PC-9 (cell line): ENCODE measurements around the gene SULT1B1. TPM values are rescaled to one million over a fixed set of nuclear protein-coding genes. Genes with fewer than 3 reads are reported as not detected.
A peak's percentile ranks its signal among the peaks of the same experiment; 100 is the strongest.

Experiments used
- Bru-seq: library from RNA; stranded (reverse); fragments of 400-500 nt; gene quantifications from one replicate; lab custom pipeline; 2021; lab: Mats Ljungman, UMichigan
- BruChase-seq, 2 experiments: library from RNA; stranded (reverse); fragments of 400-500 nt; gene quantifications; one replicate each; lab custom pipeline; 2021; lab: Mats Ljungman, UMichigan
- BruUV-seq: library from RNA; stranded (reverse); fragments of 400-500 nt; replicated peaks from 2 replicates; lab custom pipeline; 2021; lab: Mats Ljungman, UMichigan
- CTCF ChIA-PET: fragments of 300-600 bp; sonication (Branson Sonifier 250); formaldehyde crosslinking; loops from one replicate; lab custom pipeline; 2022; ENCODE audit warnings: antibody characterized with exemption; lab: Charles Lee
- POLR2A ChIA-PET: fragments of 300-600 bp; sonication (Branson Sonifier 250); formaldehyde crosslinking; loops from one replicate; lab custom pipeline; 2022; ENCODE audit warnings: antibody characterized with exemption; ENCODE audit not compliant: unreplicated experiment; lab: Charles Lee
- DNase-seq, 2 experiments: peaks; one replicate each; pipeline versions ENCODE4 v3.0.0 to v3.0.0-alpha.2; 2015 to 2022; ENCODE audit warnings: mixed read lengths in 1 of 2
- H2AFZ ChIP-seq: fragments of 200-600 bp; sonication (generic); 2 replicates; pipeline ENCODE4 v1.8.1; 2017; ENCODE audit warnings: antibody characterized with exemption
- H3F3A ChIP-seq: fragments of 200-600 bp; sonication (generic); 2 replicates; pipeline ENCODE4 v1.8.1; 2017; ENCODE audit warnings: antibody characterized with exemption, mild to moderate bottlenecking, low read depth; ENCODE audit not compliant: insufficient read depth
- H3K27ac ChIP-seq: fragments of 200-600 bp; sonication (generic); 2 replicates; pipeline ENCODE4 v1.6.1; 2016; ENCODE audit warnings: mixed run types
- H3K27me3 ChIP-seq: fragments of 200-600 bp; sonication (generic); 2 replicates; pipeline ENCODE4 v1.6.1; 2016; ENCODE audit warnings: low read depth, mixed run types; ENCODE audit not compliant: insufficient read depth
- H3K36me3 ChIP-seq: fragments of 200-600 bp; sonication (generic); 2 replicates; pipeline ENCODE4 v1.6.1; 2016; ENCODE audit warnings: low read depth, mixed run types
- H3K4me1 ChIP-seq: fragments of 200-600 bp; sonication (generic); replicated peaks from 2 replicates; pipeline ENCODE4 v1.6.1; 2016; ENCODE audit warnings: mixed run types; ENCODE audit not compliant: insufficient read depth
- H3K4me2 ChIP-seq: fragments of 200-600 bp; sonication (generic); 2 replicates; pipeline ENCODE4 v1.6.1; 2017; ENCODE audit warnings: mixed run types
- H3K4me3 ChIP-seq: fragments of 200-600 bp; sonication (generic); 2 replicates; pipeline ENCODE4 v1.6.1; 2016; ENCODE audit warnings: mixed run types
- H3K79me2 ChIP-seq: fragments of 200-600 bp; sonication (generic); 2 replicates; pipeline ENCODE4 v1.6.1; 2017; ENCODE audit warnings: low read depth, mixed run types
- H3K9me2 ChIP-seq: fragments of 200-600 bp; sonication (generic); 2 replicates; pipeline ENCODE4 v1.8.1; 2017; ENCODE audit warnings: mild to moderate bottlenecking; ENCODE audit not compliant: insufficient read depth
- H3K9me3 ChIP-seq: fragments of 200-600 bp; sonication (generic); 2 replicates; pipeline ENCODE4 v1.8.1; 2016; ENCODE audit warnings: low read depth; ENCODE audit not compliant: insufficient read depth
- H4K20me1 ChIP-seq: fragments of 200-600 bp; sonication (generic); 2 replicates; pipeline ENCODE4 v1.8.1; 2017; ENCODE audit not compliant: insufficient read depth
- CTCF ChIP-seq: fragments of 200-600 bp; sonication (generic); conservative IDR thresholded peaks from 2 replicates; pipeline ENCODE4 v1.6.1; 2017; ENCODE audit warnings: mixed run types, antibody characterized with exemption, mild to moderate bottlenecking, moderate library complexity
- EZH2 ChIP-seq: fragments of 200-600 bp; sonication (generic); IDR thresholded peaks from 2 replicates; pipeline ENCODE4 v1.8.0; 2017; ENCODE audit warnings: antibody characterized with exemption, low read depth
- intact Hi-C: fragments of 100-400 bp; cut with micrococcal nuclease; formaldehyde crosslinking; loops from one replicate; pipeline ENCODE4 v1.10.0; 2022; ENCODE audit not compliant: unreplicated experiment
- long read RNA-seq: library from polyadenylated mRNA; stranded (forward); transcript quantifications from one replicate; pipeline ENCODE4 v2.0.0, GENCODE V29; 2022
- total RNA-seq: library from RNA; stranded (reverse); gene quantifications from 2 replicates; pipeline ENCODE4 v1.2.3, GENCODE V29; 2021

The SULT1B1 gene
- 0.24 and 0.25 TPM in 2 replicates for total RNA-seq
- Bru-seq, nascent RNA: percentile 15 among the genes with signal in this experiment
- BruChase-seq, experiment 1, labeled RNA remaining after a 2-hour chase: percentile 19 among the genes with signal in this experiment
- BruChase-seq, experiment 2, labeled RNA remaining after a 6-hour chase: percentile 28 among the genes with signal in this experiment
- long read RNA-seq: 0 reads

GRCh38 chr4:69760455-69760854, at the start of gene SULT1B1:
Gene SULT1B1, minus strand, starts transcription at chr4:69760620. Its CDS starts 5,403 bp downstream, at chr4:69755217.
- no peaks in the 10 kb centered on the region for H3K36me3 ChIP-seq
- no peaks in the 10 kb centered on the region for H3F3A ChIP-seq
- H3K27ac ChIP-seq: no peak within 1 kb of the TSS
- no peaks in the 10 kb centered on the region for H3K9me3 ChIP-seq
- H4K20me1 ChIP-seq: no peaks in the 10 kb centered on the region
- H3K27me3 ChIP-seq: no peaks in the 10 kb centered on the region
- TF ChIP-seq EZH2 (no peak), CTCF (no peak)
- POLR2A ChIA-PET: no interaction called here
- H2AFZ ChIP-seq: no peak within 1 kb of the TSS
- no peaks in the 10 kb centered on the region for H3K4me1 ChIP-seq
- H3K9me2 ChIP-seq: no peaks in the 10 kb centered on the region
- CTCF ChIA-PET: no interaction called here
- BruUV-seq: no TSS peak
- H3K79me2 ChIP-seq: no peaks in the 10 kb centered on the region
- H3K4me3 ChIP-seq: no peak within 1 kb of the TSS
- no peak for DNase-seq
- intact Hi-C loops: no loop called here
- H3K4me2 ChIP-seq: no peak within 1 kb of the TSS

- H3K9me2 ChIP-seq: no peaks in the 10 kb centered on the region
- no peaks in the 10 kb centered on the region for H3F3A ChIP-seq
- intact Hi-C loops: no loop called here
- no peak overlapping the region for H3K27ac ChIP-seq
- CTCF ChIA-PET: no interaction called here
- no peaks in the 10 kb centered on the region for H3K79me2 ChIP-seq
- TF ChIP-seq EZH2 (no peak), CTCF (no peak)
- H2AFZ ChIP-seq: no peak overlapping the region
- POLR2A ChIA-PET: no interaction called here
- no TSS peak for BruUV-seq
- H3K4me3 ChIP-seq: no peak overlapping the region
- no peaks in the 10 kb centered on the region for H4K20me1 ChIP-seq
- no peaks in the 10 kb centered on the region for H3K36me3 ChIP-seq
- no peaks in the 10 kb centered on the region for H3K27me3 ChIP-seq
- no peak for DNase-seq
- H3K9me3 ChIP-seq: no peaks in the 10 kb centered on the region
- H3K4me2 ChIP-seq: no peak overlapping the region
- H3K4me1 ChIP-seq: no peaks in the 10 kb centered on the region
These were observed 40.2 kb upstream of the SULT1B1 start for GRCh38 chr4:69800599-69800998.

GRCh38 chr4:69799337-69799736, 38.9 kb upstream of the SULT1B1 start:
- Histone ChIP-seq H3K27me3 (no peaks in the 10 kb centered on the region), H3K27ac (no peak overlapping the region), H3K4me2 (no peak overlapping the region), H3K79me2 (no peaks in the 10 kb centered on the region), H3K9me2 (no peaks in the 10 kb centered on the region), H3K4me1 (no peaks in the 10 kb centered on the region), H4K20me1 (no peaks in the 10 kb centered on the region), H3K4me3 (no peak overlapping the region), H3F3A (no peaks in the 10 kb centered on the region), H2AFZ (no peak overlapping the region), H3K36me3 (no peaks in the 10 kb centered on the region), H3K9me3 (no peaks in the 10 kb centered on the region)
- intact Hi-C loops: no loop called here
- POLR2A ChIA-PET: no interaction called here
- DNase-seq: no peak
- no TSS peak for BruUV-seq
- no peak for TF ChIP-seq CTCF
- TF ChIP-seq EZH2: no peak
- CTCF ChIA-PET: no interaction called here
